H1 (cell line): ENCODE data around the gene PLEKHG5. TPM values are rescaled to one million over a fixed set of nuclear protein-coding genes. Genes with fewer than 3 reads are reported as not detected.

Experiments
- CTCF ChIA-PET: fragments of 300-600 bp; sonication (Branson Sonifier 250); formaldehyde crosslinking; loops from one replicate; lab custom pipeline; 2021; ENCODE audit not compliant: partially characterized antibody; lab: Charles Lee
- POLR2A ChIA-PET: fragments of 300-600 bp; sonication (Branson Sonifier 250); formaldehyde crosslinking; loops from one replicate; lab custom pipeline; 2021; ENCODE audit warnings: inconsistent platforms; ENCODE audit not compliant: partially characterized antibody; lab: Charles Lee
- DNase-seq, 2 experiments: peaks; one replicate each; pipeline versions ENCODE4 v3.0.0 to v3.0.0-alpha.2; 2010 to 2022; ENCODE audit warnings: low spot score in 2 of 2, low read depth in 1 of 2, mixed read lengths in 1 of 2
- FAIRE-seq: peaks from 2 replicates; lab custom pipeline; 2011; peaks lifted over from hg19 to GRCh38; lab: Jason Lieb, UNC
- H2AFZ ChIP-seq: 2 replicates; pipeline ENCODE4 v1.8.1; 2012; ENCODE audit warnings: low read length, inconsistent platforms
- H2AK5ac ChIP-seq: 2 replicates; pipeline ENCODE4 v1.6.1; 2013; ENCODE audit warnings: low read depth, low read length
- H2BK120ac ChIP-seq: replicated peaks from 2 replicates; pipeline ENCODE3; 2013; ENCODE audit warnings: low read depth, low read length, inconsistent platforms
- H2BK12ac ChIP-seq: 2 replicates; pipeline ENCODE4 v1.6.1; 2013; ENCODE audit warnings: low read depth, low read length
- H2BK15ac ChIP-seq: 2 replicates; pipeline ENCODE4 v1.6.1; 2013; ENCODE audit warnings: low read length
- H2BK20ac ChIP-seq: 2 replicates; pipeline ENCODE4 v1.6.1; 2013; ENCODE audit warnings: low read length
- H2BK5ac ChIP-seq: 2 replicates; pipeline ENCODE4 v1.6.1; 2013; ENCODE audit warnings: low read depth, low read length
- H3K14ac ChIP-seq: 2 replicates; pipeline ENCODE4 v1.6.1; 2013; ENCODE audit warnings: inconsistent platforms; ENCODE audit not compliant: insufficient read length
- H3K18ac ChIP-seq: 2 replicates; pipeline ENCODE4 v1.6.1; 2013; ENCODE audit warnings: low read length; ENCODE audit errors: extremely low read depth
- H3K23ac ChIP-seq: 2 replicates; pipeline ENCODE4 v1.6.1; 2013; ENCODE audit warnings: inconsistent platforms; ENCODE audit not compliant: insufficient read length
- H3K23me2 ChIP-seq: 2 replicates; pipeline ENCODE4 v1.6.1; 2013; ENCODE audit warnings: low read depth, low read length
- H3K27ac ChIP-seq: 2 replicates; pipeline ENCODE4 v1.6.1; 2011; ENCODE audit warnings: low read depth, low read length, inconsistent platforms
- H3K27me3 ChIP-seq, 4 experiments: replicated peaks in 1 of 4; 1 replicate in 1 of 4; 2 replicates in 3 of 4; pipeline versions ENCODE4 v1.6.1 to v1.8.1; 2011 to 2013; ENCODE audit warnings: low read length in 3 of 4, mild to moderate bottlenecking in 3 of 4, inconsistent platforms in 2 of 4, mixed read lengths in 2 of 4, moderate library complexity in 1 of 4; ENCODE audit not compliant: control insufficient read depth in 3 of 4, insufficient read depth in 3 of 4; ENCODE audit errors: extremely low read depth in 1 of 4
- H3K36me3 ChIP-seq, 4 experiments: 2 replicates each; pipeline versions ENCODE4 v1.6.1 to v1.8.1; 2011 to 2013; ENCODE audit warnings: mild to moderate bottlenecking in 4 of 4, low read length in 3 of 4, moderate library complexity in 2 of 4, control low read depth in 1 of 4, inconsistent platforms in 1 of 4; ENCODE audit not compliant: insufficient read depth in 4 of 4, control insufficient read depth in 2 of 4
- H3K4ac ChIP-seq: replicated peaks from 2 replicates; pipeline ENCODE3; 2013; ENCODE audit warnings: low read length, low read depth, mixed read lengths, inconsistent platforms; ENCODE audit not compliant: insufficient read length
- H3K4me1 ChIP-seq, 4 experiments: replicated peaks in 1 of 4; 1 replicate in 1 of 4; 2 replicates in 3 of 4; pipeline versions ENCODE4 v1.6.1 to v1.8.1; 2011 to 2013; ENCODE audit warnings: low read length in 3 of 4, inconsistent platforms in 2 of 4, mixed read lengths in 1 of 4; ENCODE audit not compliant: insufficient read depth in 4 of 4, control insufficient read depth in 3 of 4
- H3K4me2 ChIP-seq, 2 experiments: 2 replicates each; pipeline versions ENCODE4 v1.6.1 to v1.8.1; 2011 to 2013; ENCODE audit warnings: low read depth in 2 of 2, low read length in 2 of 2, control low read depth in 1 of 2, inconsistent platforms in 1 of 2, mild to moderate bottlenecking in 1 of 2; ENCODE audit not compliant: insufficient read depth in 1 of 2
- H3K4me3 ChIP-seq, 4 experiments: fragments of 200-600, 300-600 bp in 1 of 4; sonication (generic), shearing (Covaris generic), sonication (Bioruptor Twin) in 1 of 4; 2 replicates each; pipeline versions ENCODE4 v1.5.1 to v1.8.1; 2011 to 2016; ENCODE audit warnings: low read length in 4 of 4, low read depth in 3 of 4, control low read depth in 2 of 4, inconsistent platforms in 2 of 4, mild to moderate bottlenecking in 2 of 4, mixed read lengths in 1 of 4, moderate library complexity in 1 of 4; ENCODE audit not compliant: insufficient read depth in 2 of 4; ENCODE audit errors: extremely low read depth in 1 of 4
- H3K56ac ChIP-seq: replicated peaks from 2 replicates; pipeline ENCODE3; 2013; ENCODE audit warnings: low read depth, mild to moderate bottlenecking, mixed read lengths, low read length, inconsistent platforms; ENCODE audit not compliant: insufficient read length
- H3K79me1 ChIP-seq: 2 replicates; pipeline ENCODE4 v1.6.1; 2013; ENCODE audit warnings: low read depth, low read length, control low read depth
- H3K79me2 ChIP-seq, 2 experiments: 2 replicates each; pipeline versions ENCODE4 v1.6.1 to v1.8.1; 2012 to 2013; ENCODE audit warnings: low read length in 2 of 2, mild to moderate bottlenecking in 2 of 2, inconsistent platforms in 1 of 2; ENCODE audit not compliant: insufficient read depth in 2 of 2, control insufficient read depth in 1 of 2
- H3K9ac ChIP-seq, 4 experiments: replicated peaks in 1 of 4; 1 replicate in 1 of 4; 2 replicates in 3 of 4; pipeline versions ENCODE4 v1.6.1 to v1.8.1; 2011 to 2013; ENCODE audit warnings: low read depth in 3 of 4, low read length in 3 of 4, control low read depth in 2 of 4, mild to moderate bottlenecking in 2 of 4, moderate library complexity in 2 of 4, inconsistent platforms in 1 of 4; ENCODE audit errors: extremely low read depth in 1 of 4
- H3K9me3 ChIP-seq, 2 experiments: 2 replicates each; pipeline versions ENCODE4 v1.6.1 to v1.8.1; 2012 to 2013; ENCODE audit warnings: mild to moderate bottlenecking in 2 of 2, moderate library complexity in 2 of 2, control low read depth in 1 of 2, inconsistent platforms in 1 of 2, low read depth in 1 of 2, low read length in 1 of 2, mixed read lengths in 1 of 2; ENCODE audit not compliant: insufficient read depth in 2 of 2
- H4K20me1 ChIP-seq, 2 experiments: replicated peaks in 1 of 2; 2 replicates each; pipeline versions ENCODE3 to v1.8.1; 2011 to 2013; ENCODE audit warnings: inconsistent platforms in 2 of 2, low read length in 2 of 2, mild to moderate bottlenecking in 1 of 2; ENCODE audit not compliant: insufficient read depth in 2 of 2, control insufficient read depth in 1 of 2
- H4K5ac ChIP-seq: 2 replicates; pipeline ENCODE4 v1.6.1; 2013; ENCODE audit warnings: low read length, low read depth, mixed read lengths, inconsistent platforms; ENCODE audit not compliant: insufficient read length
- H4K8ac ChIP-seq: 2 replicates; pipeline ENCODE4 v1.8.0; 2013; ENCODE audit warnings: mild to moderate bottlenecking, moderate library complexity, low read length, inconsistent platforms; ENCODE audit not compliant: insufficient read depth; ENCODE audit errors: extremely low read depth
- H4K91ac ChIP-seq: replicated peaks from 2 replicates; pipeline ENCODE3; 2013; ENCODE audit warnings: low read length, mixed read lengths, inconsistent platforms; ENCODE audit not compliant: insufficient read length
- BACH1 ChIP-seq: IDR thresholded peaks from 2 replicates; pipeline ENCODE4 v1.6.1; 2012; ENCODE audit warnings: low read length, improper control_type of control experiment
- CBX5 ChIP-seq: fragments of 300-800, 300-1000 bp; sonication (generic); IDR thresholded peaks from 2 replicates; pipeline ENCODE4 v1.7.1; 2016; ENCODE audit warnings: antibody characterized with exemption, low read length, low read depth
- CBX8 ChIP-seq: fragments of 300-800, 300-1000 bp; sonication (generic); IDR thresholded peaks from 2 replicates; pipeline ENCODE4 v1.7.1; 2016; ENCODE audit warnings: low read depth, low read length, borderline replicate concordance
- CHD2 ChIP-seq: IDR thresholded peaks from 2 replicates; pipeline ENCODE4 v1.6.1; 2012; ENCODE audit warnings: low read length, improper control_type of control experiment
- GABPA ChIP-seq: IDR thresholded peaks from 2 replicates; pipeline ENCODE4 v1.6.1; 2011; ENCODE audit warnings: mild to moderate bottlenecking, low read length, moderate library complexity, borderline replicate concordance; ENCODE audit not compliant: insufficient read depth
- GTF2F1 ChIP-seq: IDR thresholded peaks from 2 replicates; pipeline ENCODE4 v1.6.1; 2012; ENCODE audit warnings: low read depth, low read length, improper control_type of control experiment, borderline replicate concordance
- POLR2A ChIP-seq, 2 experiments: IDR thresholded peaks; 1 replicate in 1 of 2; 2 replicates in 1 of 2; pipeline ENCODE4 v1.6.1; 2011; ENCODE audit warnings: low read depth in 2 of 2, low read length in 2 of 2, mild to moderate bottlenecking in 2 of 2; ENCODE audit errors: control extremely low read depth in 1 of 2
- TAF1 ChIP-seq: IDR thresholded peaks from 2 replicates; pipeline ENCODE4 v1.6.1; 2011; ENCODE audit warnings: mild to moderate bottlenecking, low read depth, low read length
- TCF12 ChIP-seq: IDR thresholded peaks from 2 replicates; pipeline ENCODE4 v1.6.1; 2011; ENCODE audit warnings: low read depth, mild to moderate bottlenecking, low read length
- WGBS, 2 experiments: shearing (Covaris generic) in 1 of 2; methylation state at CpG; one replicate each; pipeline versions ENCODE4 v1.1.6 to v1.1.7; 2013 to 2015; ENCODE audit warnings: low lambda C conversion rate in 2 of 2, mixed read lengths in 2 of 2, inconsistent platforms in 1 of 2, low coverage in 1 of 2, missing lambda C conversion rate in 1 of 2; ENCODE audit not compliant: insufficient replicate concordance in 2 of 2, insufficient coverage in 1 of 2, insufficient read length in 1 of 2; ENCODE audit errors: extremely low coverage in 1 of 2, missing lambda C conversion rate in 1 of 2; 5-methylcytosine and 5-hydroxymethylcytosine counted together
- polyA plus RNA-seq, 7 experiments: library from polyadenylated mRNA; depleted of rRNA in 3 of 7; stranded (reverse) in 5 of 7; unstranded in 2 of 7; fragments of >200 nt in 5 of 7; fragments of 200-250 nt in 2 of 7; gene quantifications; 1 replicate in 5 of 7; 2 replicates in 1 of 7; 4 replicates in 1 of 7; pipeline versions ENCODE4 v1.2.1 to v1.2.3, GENCODE V29; 2011 to 2013; ENCODE audit warnings: missing spikeins in 2 of 7, mixed read lengths in 2 of 7
- total RNA-seq: library from RNA; stranded (reverse); fragmentation: NEBNext Ultra II Directional; extraction: Animal tissue kit (Norgen Biotek cat#: 25700); gene quantifications from 2 replicates; pipeline ENCODE4 v1.2.1, GENCODE V29; 2021
- TF ChIP-seq, protein P1 (sequence below): IDR thresholded peaks from 2 replicates; pipeline ENCODE4 v1.6.1; 2011; ENCODE audit warnings: low read length, improper control_type of control experiment

Gene PLEKHG5
- total and polyA plus RNA-seq, 2 of the 8 experiments (the other 6 are each of a cell fraction or from before 2014, with no cell fraction given), result 10.4 to 13.8 TPM

DNA sequence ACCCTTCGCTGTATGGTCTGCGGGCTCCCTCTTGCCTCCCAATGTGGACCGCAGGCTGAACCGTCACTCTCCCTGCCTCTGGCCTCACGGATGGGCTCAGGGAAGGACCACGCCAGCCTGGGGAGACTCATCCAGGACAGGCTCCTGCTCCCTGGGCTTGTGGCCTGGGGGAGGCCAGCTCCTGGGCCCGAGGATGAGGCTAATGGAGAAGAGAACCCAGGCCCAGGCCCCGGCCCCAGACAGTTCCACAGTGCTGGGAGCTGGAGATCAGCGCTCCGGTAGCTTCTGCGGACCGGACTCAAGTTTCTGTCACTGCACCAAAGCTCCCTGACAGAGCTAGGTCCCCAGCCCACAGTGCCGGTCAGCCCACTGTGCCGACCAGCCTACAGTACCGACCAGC, 13.4 kb upstream of the PLEKHG5 start:
- Histone ChIP-seq H3K23ac (no peak overlapping the region), H2BK120ac (no peak overlapping the region), H2BK20ac (no peak overlapping the region), H4K91ac (no peak overlapping the region), H3K27ac (no peak overlapping the region), H4K8ac (0 out of 2 replicates have a peak overlapping the region, but pooled peaks have one; percentile 42), H2AFZ (no peak overlapping the region), H2BK5ac (no peak overlapping the region), H3K56ac (no peak overlapping the region), H3K4ac (no peak overlapping the region), H4K5ac (no peak overlapping the region), H3K9ac (no peak overlapping the region), H3K4me3 (no peak overlapping the region), H3K4me1 (no peaks in the 10 kb centered on the region; a peak in 1 of 7 replicates), H3K14ac (no peak overlapping the region), H3K9me3 (no peaks in the 10 kb centered on the region), H3K27me3 (no peaks in the 10 kb centered on the region), H3K18ac (no peak overlapping the region; the same call in 1 of the 2 replicates), H2BK15ac (no peak overlapping the region), H3K79me1 (no peaks in the 10 kb centered on the region; the same call in 1 of the 2 replicates), H3K79me2 (no peaks in the 10 kb centered on the region), H2AK5ac (no peak overlapping the region), H2BK12ac (no peak overlapping the region; the same call in 1 of the 2 replicates), H4K20me1 (no peaks in the 10 kb centered on the region), H3K23me2 (no peaks in the 10 kb centered on the region), H3K4me2 (no peak overlapping the region), H3K36me3 (no peaks in the 10 kb centered on the region)
- ChIA-PET CTCF (interaction anchor here (0.7 to 10.2 kb wide), 5 partner anchors 9 to 53 kb away, joined by 3 to 107 read pairs (median 8); partner anchors contain the start of gene PLEKHG5), POLR2A (interaction anchor here (1.1 to 1.7 kb wide), 3 partner anchors 12 to 24 kb away, joined by 4 read pairs; partner anchors contain the start of gene PLEKHG5)
- WGBS, 2 experiments, result 89% methylated on average over 15 of the region's 15 CpGs; no CpG with 5 or more reads in 1 of the 2 experiments
- no peak for DNase-seq
- FAIRE-seq, result no peak
- TF ChIP-seq CHD2 (no peak), CBX8 (no peak), POLR2A (IDR thresholded peaks at IDR 0.05; ENCODE audit: control extremely low read depth in 1 of 2, low read depth in 2 of 2, low read length in 2 of 2) (no peak), BACH1 (no peak), TAF1 (no peak), GTF2F1 (no peak), CBX5 (no peak), GABPA (no peak), TCF12 (no peak)
- TF ChIP-seq, protein P1, sequence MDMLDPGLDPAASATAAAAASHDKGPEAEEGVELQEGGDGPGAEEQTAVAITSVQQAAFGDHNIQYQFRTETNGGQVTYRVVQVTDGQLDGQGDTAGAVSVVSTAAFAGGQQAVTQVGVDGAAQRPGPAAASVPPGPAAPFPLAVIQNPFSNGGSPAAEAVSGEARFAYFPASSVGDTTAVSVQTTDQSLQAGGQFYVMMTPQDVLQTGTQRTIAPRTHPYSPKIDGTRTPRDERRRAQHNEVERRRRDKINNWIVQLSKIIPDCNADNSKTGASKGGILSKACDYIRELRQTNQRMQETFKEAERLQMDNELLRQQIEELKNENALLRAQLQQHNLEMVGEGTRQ, result no peak
